Measurements from ENCODE around the gene ATXN7L3.

Gene ATXN7L3

DNA sequence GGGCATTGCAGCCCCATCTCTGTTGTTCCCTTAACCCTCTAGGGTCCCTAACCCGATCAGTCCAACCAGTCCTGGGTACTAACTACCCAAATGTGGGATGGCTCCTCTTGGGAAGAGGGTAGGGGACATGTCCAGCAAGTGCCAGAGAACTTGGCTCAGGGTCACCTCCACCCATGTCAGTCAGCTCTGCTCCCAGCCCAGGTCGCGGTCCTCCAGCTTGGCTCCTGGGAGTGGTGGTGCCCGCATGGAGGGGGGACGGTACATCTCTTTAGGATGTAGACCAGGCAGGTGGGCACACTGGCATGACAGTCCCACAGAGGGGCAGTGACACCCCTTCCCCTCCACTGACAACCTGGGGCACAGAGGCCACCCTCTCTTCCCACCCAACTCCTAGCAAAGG lies 6.9 kb downstream of the ATXN7L3 start:
- H3K36me3 ChIP-seq (ENCODE audit: control insufficient read depth, insufficient read depth, low read length), result peaks cover 42% of the 10 kb centered on the region
- no peaks in the 10 kb centered on the region for H3K27me3 ChIP-seq (replicated peaks; ENCODE audit: control insufficient read depth, insufficient read depth, low read length)
- TF ChIP-seq, protein P1, sequence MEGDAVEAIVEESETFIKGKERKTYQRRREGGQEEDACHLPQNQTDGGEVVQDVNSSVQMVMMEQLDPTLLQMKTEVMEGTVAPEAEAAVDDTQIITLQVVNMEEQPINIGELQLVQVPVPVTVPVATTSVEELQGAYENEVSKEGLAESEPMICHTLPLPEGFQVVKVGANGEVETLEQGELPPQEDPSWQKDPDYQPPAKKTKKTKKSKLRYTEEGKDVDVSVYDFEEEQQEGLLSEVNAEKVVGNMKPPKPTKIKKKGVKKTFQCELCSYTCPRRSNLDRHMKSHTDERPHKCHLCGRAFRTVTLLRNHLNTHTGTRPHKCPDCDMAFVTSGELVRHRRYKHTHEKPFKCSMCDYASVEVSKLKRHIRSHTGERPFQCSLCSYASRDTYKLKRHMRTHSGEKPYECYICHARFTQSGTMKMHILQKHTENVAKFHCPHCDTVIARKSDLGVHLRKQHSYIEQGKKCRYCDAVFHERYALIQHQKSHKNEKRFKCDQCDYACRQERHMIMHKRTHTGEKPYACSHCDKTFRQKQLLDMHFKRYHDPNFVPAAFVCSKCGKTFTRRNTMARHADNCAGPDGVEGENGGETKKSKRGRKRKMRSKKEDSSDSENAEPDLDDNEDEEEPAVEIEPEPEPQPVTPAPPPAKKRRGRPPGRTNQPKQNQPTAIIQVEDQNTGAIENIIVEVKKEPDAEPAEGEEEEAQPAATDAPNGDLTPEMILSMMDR (IDR thresholded peaks at IDR 0.05; ENCODE audit: insufficient read depth, low read length, poor library complexity, severe bottlenecking), result no peak
- DNase-seq (ENCODE audit: extremely low read depth, insufficient read length), result no peak
- no peak overlapping the region for H3K4me3 ChIP-seq (replicated peaks; ENCODE audit: low read depth, low read length)

- Histone ChIP-seq H3K36me3 (ENCODE audit: control insufficient read depth, insufficient read depth, low read length) (peaks cover 39% of the 10 kb centered on the region), H3K4me3 (replicated peaks; ENCODE audit: low read depth, low read length) (no peak overlapping the region), H3K27me3 (replicated peaks; ENCODE audit: control insufficient read depth, insufficient read depth, low read length) (no peaks in the 10 kb centered on the region)
- TF ChIP-seq, protein P1 (IDR thresholded peaks at IDR 0.05; ENCODE audit: insufficient read depth, low read length, poor library complexity, severe bottlenecking), result no peak
- no peak for DNase-seq (ENCODE audit: extremely low read depth, insufficient read length)
Observed at GRCh38 chr17:44191941-44192496, 7.7 kb downstream of the ATXN7L3 start.

GRCh38 chr17:44191369-44191768 lies 8.3 kb downstream of the ATXN7L3 start:
- TF ChIP-seq, protein P1 (IDR thresholded peaks at IDR 0.05; ENCODE audit: insufficient read depth, low read length, poor library complexity, severe bottlenecking), result no peak
- no peak for DNase-seq (ENCODE audit: extremely low read depth, insufficient read length)
- H3K4me3 ChIP-seq (replicated peaks; ENCODE audit: low read depth, low read length), result no peak overlapping the region
- peaks cover 37% of the 10 kb centered on the region for H3K36me3 ChIP-seq (ENCODE audit: control insufficient read depth, insufficient read depth, low read length)
- no peaks in the 10 kb centered on the region for H3K27me3 ChIP-seq (replicated peaks; ENCODE audit: control insufficient read depth, insufficient read depth, low read length)

GRCh38 chr17:44190481-44190880 lies 9.2 kb downstream of the ATXN7L3 start:
- Histone ChIP-seq H3K4me3 (replicated peaks; ENCODE audit: low read depth, low read length) (no peak overlapping the region), H3K36me3 (ENCODE audit: control insufficient read depth, insufficient read depth, low read length) (peaks cover 36% of the 10 kb centered on the region), H3K27me3 (replicated peaks; ENCODE audit: control insufficient read depth, insufficient read depth, low read length) (no peaks in the 10 kb centered on the region)
- TF ChIP-seq, protein P1 (IDR thresholded peaks at IDR 0.05; ENCODE audit: insufficient read depth, low read length, poor library complexity, severe bottlenecking), result no peak
- DNase-seq (ENCODE audit: extremely low read depth, insufficient read length), result no peak

DNA sequence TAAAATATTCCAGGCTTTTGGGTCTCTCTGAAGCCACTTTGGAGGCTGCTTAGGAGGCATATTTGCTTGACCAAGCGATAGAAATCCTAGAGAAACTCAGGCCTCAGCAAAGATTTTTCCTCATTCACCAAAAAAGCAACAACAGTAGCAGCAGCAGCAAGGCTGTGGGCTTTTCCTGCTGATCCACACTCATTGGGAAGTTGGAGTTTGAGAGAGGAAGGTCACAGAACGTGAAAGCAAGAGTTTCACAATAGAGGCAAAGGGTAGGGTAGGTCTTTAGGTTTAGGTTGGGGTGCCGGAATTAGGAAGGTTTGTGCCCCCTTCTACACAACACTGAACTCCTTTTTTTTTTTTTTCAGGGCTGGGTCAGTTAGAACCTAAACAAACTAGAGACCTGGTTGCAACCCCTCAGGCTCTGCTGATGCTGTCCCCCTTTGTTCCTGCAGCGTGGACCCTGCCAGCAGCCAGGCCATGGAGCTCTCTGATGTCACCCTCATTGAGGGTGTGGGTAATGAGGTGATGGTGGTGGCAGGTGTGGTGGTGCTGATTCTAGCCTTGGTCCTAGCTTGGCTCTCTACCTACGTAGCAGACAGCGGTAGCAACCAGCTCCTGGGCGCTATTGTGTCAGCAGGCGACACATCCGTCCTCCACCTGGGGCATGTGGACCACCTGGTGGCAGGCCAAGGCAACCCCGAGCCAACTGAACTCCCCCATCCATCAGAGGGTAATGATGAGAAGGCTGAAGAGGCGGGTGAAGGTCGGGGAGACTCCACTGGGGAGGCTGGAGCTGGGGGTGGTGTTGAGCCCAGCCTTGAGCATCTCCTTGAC lies 10.9 kb downstream of the ATXN7L3 start:
- DNase-seq (ENCODE audit: extremely low read depth, insufficient read length), result no peak
- no peaks in the 10 kb centered on the region for H3K27me3 ChIP-seq (replicated peaks; ENCODE audit: control insufficient read depth, insufficient read depth, low read length)
- TF ChIP-seq, protein P1 (IDR thresholded peaks at IDR 0.05; ENCODE audit: insufficient read depth, low read length, poor library complexity, severe bottlenecking), result no peak
- H3K36me3 ChIP-seq (ENCODE audit: control insufficient read depth, insufficient read depth, low read length), result peaks cover 21% of the 10 kb centered on the region
- H3K4me3 ChIP-seq (replicated peaks; ENCODE audit: low read depth, low read length), result no peak overlapping the region
